HepG2 (cell line): ENCODE data around the gene VAMP5. TPM values are rescaled to one million over a fixed set of nuclear protein-coding genes. Genes with fewer than 3 reads are reported as not detected.
A peak's percentile ranks its signal among the peaks of the same experiment; 100 is the strongest.

ENCODE experiments used
- CBX1 ChIP-seq: IDR thresholded peaks from one replicate; pipeline ENCODE4 v1.6.1; 2016; ENCODE audit warnings: antibody characterized with exemption, low read depth
- ELF1 ChIP-seq: sonication (generic); formaldehyde crosslinking; IDR thresholded peaks from 2 replicates; pipeline ENCODE4 v1.4.0; 2020; ENCODE audit warnings: missing genetic modification reagents
- FOXJ3 ChIP-seq: sonication (generic); formaldehyde crosslinking; IDR thresholded peaks from 2 replicates; pipeline ENCODE4 v1.4.0; 2020; ENCODE audit warnings: missing genetic modification reagents, mild to moderate bottlenecking, borderline replicate concordance
- GABPB1 ChIP-seq: IDR thresholded peaks from 2 replicates; pipeline ENCODE4 v1.6.1; 2016; ENCODE audit warnings: mild to moderate bottlenecking, missing genetic modification reagents, moderate library complexity, missing compliant biosample characterization
- HMG20B ChIP-seq: conservative IDR thresholded peaks from 2 replicates; pipeline ENCODE4 v1.6.1; 2016; ENCODE audit warnings: missing genetic modification reagents, missing compliant biosample characterization
- HNRNPK ChIP-seq: fragments of 200-400 bp; formaldehyde crosslinking; IDR thresholded peaks from 2 replicates; pipeline ENCODE4 v1.6.1; 2018; ENCODE audit warnings: low read length, low read depth, moderate library complexity, mild to moderate bottlenecking; ENCODE audit not compliant: poor library complexity, severe bottlenecking
- MIER2 ChIP-seq: IDR thresholded peaks from 2 replicates; pipeline ENCODE4 v1.6.1; 2016; ENCODE audit warnings: missing biosample characterization, missing genetic modification reagents
- NFKBIZ ChIP-seq: IDR thresholded peaks from 2 replicates; pipeline ENCODE4 v1.6.1; 2018; ENCODE audit warnings: missing genetic modification reagents, missing compliant biosample characterization
- SOX5 ChIP-seq: IDR thresholded peaks from 2 replicates; pipeline ENCODE4 v1.6.1; 2016; ENCODE audit warnings: borderline replicate concordance
- TIGD3 ChIP-seq: sonication (generic); formaldehyde crosslinking; IDR thresholded peaks from 2 replicates; pipeline ENCODE4 v1.5.1; 2020; ENCODE audit warnings: mild to moderate bottlenecking, missing genetic modification reagents, borderline replicate concordance
- ZBTB7A ChIP-seq: sonication (generic); formaldehyde crosslinking; IDR thresholded peaks from 2 replicates; pipeline ENCODE4 v1.8.0; 2022; ENCODE audit warnings: mild to moderate bottlenecking, missing genetic modification reagents
- ZNF138 ChIP-seq: sonication (generic); formaldehyde crosslinking; IDR thresholded peaks from 2 replicates; pipeline ENCODE4 v1.5.0; 2020; ENCODE audit warnings: mild to moderate bottlenecking, low read depth, missing genetic modification reagents
- ZNF30 ChIP-seq: sonication (generic); formaldehyde crosslinking; IDR thresholded peaks from 2 replicates; pipeline ENCODE4 v1.5.0; 2020; ENCODE audit warnings: mild to moderate bottlenecking, missing genetic modification reagents
- ZNF572 ChIP-seq: sonication (generic); formaldehyde crosslinking; IDR thresholded peaks from 2 replicates; pipeline ENCODE4 v1.5.1; 2020; ENCODE audit warnings: mild to moderate bottlenecking, missing genetic modification reagents
- ZNF580 ChIP-seq: IDR thresholded peaks from 2 replicates; pipeline ENCODE4 v1.6.1; 2016; ENCODE audit warnings: low read depth, borderline replicate concordance
- ZNF609 ChIP-seq: sonication (generic); formaldehyde crosslinking; IDR thresholded peaks from 2 replicates; pipeline ENCODE4 v1.4.0; 2020; ENCODE audit warnings: mild to moderate bottlenecking, missing genetic modification reagents, borderline replicate concordance
- ZNF674 ChIP-seq: sonication (generic); formaldehyde crosslinking; IDR thresholded peaks from 2 replicates; pipeline ENCODE4 v1.5.0; 2020; ENCODE audit warnings: low read depth, mild to moderate bottlenecking, missing genetic modification reagents
- ZNF724P ChIP-seq: sonication (generic); formaldehyde crosslinking; IDR thresholded peaks from 2 replicates; pipeline ENCODE4 v1.8.0; 2022; ENCODE audit warnings: missing genetic modification reagents, borderline replicate concordance
- polyA plus RNA-seq, 8 experiments: library from polyadenylated mRNA; depleted of rRNA in 3 of 8; stranded (reverse) in 7 of 8; unstranded in 1 of 8; fragments of >200 nt; fragmentation: Illumina TruSeq in 4 of 8; extraction: Trizol in 4 of 8; gene quantifications; 2 replicates each; pipeline versions ENCODE4 v1.2.1 to v1.2.3, GENCODE V29; 2011 to 2016; ENCODE audit warnings: low read depth in 4 of 8, missing spikeins in 1 of 8, mixed read lengths in 1 of 8; ENCODE audit not compliant: insufficient read depth in 1 of 8
- total RNA-seq, 5 experiments: library from RNA; depleted of rRNA; stranded (reverse); fragments of >200 nt; fragmentation: Illumina TruSeq; extraction: Trizol; gene quantifications; 2 replicates each; pipeline ENCODE4 v1.2.3, GENCODE V29; 2016; ENCODE audit warnings: low read depth in 1 of 5
- TF ChIP-seq, protein P1 (sequence below): sonication (generic); formaldehyde crosslinking; IDR thresholded peaks from 2 replicates; pipeline ENCODE4 v1.4.0; 2020; ENCODE audit warnings: missing genetic modification reagents, low read depth, mild to moderate bottlenecking, borderline replicate concordance
- TF ChIP-seq, protein P2 (sequence below): IDR thresholded peaks from 2 replicates; pipeline ENCODE4 v1.6.1; 2012; ENCODE audit warnings: low read depth, low read length, improper control_type of control experiment

The VAMP5 gene
- total and polyA plus RNA-seq, 2 of the 13 experiments (the other 11 are each of a cell fraction or from before 2014, with no cell fraction given), result 7.2 to 56.7 TPM

GRCh38 chr2:85538507-85539360, 45.5 kb upstream of the VAMP5 start, which contains the start of gene MAT2A (continued):
- TF ChIP-seq HMG20B (CRISPR knock-in tag) (peak; percentile 73), ELF1 (CRISPR knock-in tag) (peak; percentile 76), ZNF724P (peak; percentile 43), MIER2 (no peak; the same call in none of the 2 replicates), ZNF572 (CRISPR knock-in tag) (no peak), FOXJ3 (CRISPR knock-in tag) (peak; percentile 58), ZNF609 (CRISPR knock-in tag) (peak; percentile 71), GABPB1 (peak; percentile 79), ZBTB7A (CRISPR knock-in tag) (peak; percentile 98), CBX1 (peak; percentile 97), SOX5 (CRISPR knock-in tag) (peak; percentile 45), ZNF138 (CRISPR knock-in tag) (peak; percentile 88), TIGD3 (CRISPR knock-in tag) (no peak; the same call in 1 of the 2 replicates), ZNF674 (peak; percentile 78), NFKBIZ (CRISPR knock-in tag) (no peak; the same call in 1 of the 2 replicates), HNRNPK (no peak), ZNF30 (CRISPR knock-in tag) (no peak), ZNF580 (CRISPR knock-in tag) (peak; percentile 84)
- TF ChIP-seq, protein P1, sequence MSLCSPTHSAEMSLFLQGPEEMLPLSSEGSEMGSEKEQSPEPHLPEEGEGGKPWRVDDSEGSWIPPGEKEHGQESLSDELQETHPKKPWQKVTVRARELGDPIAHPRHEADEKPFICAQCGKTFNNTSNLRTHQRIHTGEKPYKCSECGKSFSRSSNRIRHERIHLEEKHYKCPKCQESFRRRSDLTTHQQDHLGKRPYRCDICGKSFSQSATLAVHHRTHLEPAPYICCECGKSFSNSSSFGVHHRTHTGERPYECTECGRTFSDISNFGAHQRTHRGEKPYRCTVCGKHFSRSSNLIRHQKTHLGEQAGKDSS (CRISPR knock-in tag), result no peak; the same call in 1 of the 2 replicates
- TF ChIP-seq, protein P2, sequence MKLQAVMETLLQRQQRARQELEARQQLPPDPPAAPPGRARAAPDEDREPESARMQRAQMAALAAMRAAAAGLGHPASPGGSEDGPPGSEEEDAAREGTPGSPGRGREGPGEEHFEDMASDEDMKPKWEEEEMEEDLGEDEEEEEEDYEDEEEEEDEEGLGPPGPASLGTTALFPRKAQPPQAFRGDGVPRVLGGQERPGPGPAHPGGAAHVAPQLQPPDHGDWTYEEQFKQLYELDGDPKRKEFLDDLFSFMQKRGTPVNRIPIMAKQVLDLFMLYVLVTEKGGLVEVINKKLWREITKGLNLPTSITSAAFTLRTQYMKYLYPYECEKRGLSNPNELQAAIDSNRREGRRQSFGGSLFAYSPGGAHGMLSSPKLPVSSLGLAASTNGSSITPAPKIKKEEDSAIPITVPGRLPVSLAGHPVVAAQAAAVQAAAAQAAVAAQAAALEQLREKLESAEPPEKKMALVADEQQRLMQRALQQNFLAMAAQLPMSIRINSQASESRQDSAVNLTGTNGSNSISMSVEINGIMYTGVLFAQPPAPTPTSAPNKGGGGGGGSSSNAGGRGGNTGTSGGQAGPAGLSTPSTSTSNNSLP, result peak; percentile 30; the same call in 1 of the 2 replicates
